NOMO-1 (cell line): Measurements from ENCODE around the gene MLST8.

Experiments
- DNase-seq, 2 experiments: peaks; one replicate each; lab custom pipeline; 2025; ENCODE audit not compliant: unreplicated experiment in 2 of 2; lab: John Stamatoyannopoulos, UW

MLST8 gene

GRCh38 chr16:2206780-2207433 is 1.7 kb downstream of the MLST8 start:
- DNase-seq = no peak

- DNase-seq = no peak
Measured at GRCh38 chr16:2207872-2208271, 2.6 kb downstream of the MLST8 start.

GRCh38 chr16:2208308-2208707 is 3.1 kb downstream of the MLST8 start:
- no peak for DNase-seq

- DNase-seq = no peak
Measured at GRCh38 chr16:2208772-2209171, 3.5 kb downstream of the MLST8 start.

- DNase-seq = no peak
Measured at GRCh38 chr16:2209258-2210008, 4.2 kb downstream of the MLST8 start.

GRCh38 chr16:2210009-2210332 is 4.7 kb downstream of the MLST8 start:
- no peak for DNase-seq

- DNase-seq = no peak
Measured at GRCh38 chr16:2210386-2211365, 5.4 kb downstream of the MLST8 start, which contains the start of gene BRICD5. Gene BRICD5, minus strand, starts transcription at chr16:2210863. Its CDS starts 30 bp downstream, at chr16:2210833.

GRCh38 chr16:2211923-2212347 is 6.7 kb downstream of the MLST8 start:
- DNase-seq = no peak

- peak; percentile 33 to 50 for DNase-seq
Measured at GRCh38 chr16:2212362-2213324, 7.4 kb downstream of the MLST8 start.

GRCh38 chr16:2213817-2214718 is 8.8 kb downstream of the MLST8 start:
- DNase-seq = peak in 1 of 2 experiments; percentile 5

- DNase-seq = no peak
Measured at GRCh38 chr16:2214719-2214968, 9.4 kb downstream of the MLST8 start, which contains the start of gene PGP. Gene PGP, minus strand, starts transcription at chr16:2214840. Its CDS starts 63 bp downstream, at chr16:2214777.

- no peak for DNase-seq
Measured at GRCh38 chr16:2216330-2216729, 11.1 kb downstream of the MLST8 start.

- DNase-seq = peak; percentile 99 to 100
Measured at GRCh38 chr16:2223221-2223941, 18.1 kb downstream of the MLST8 start, which contains the start of gene E4F1. Gene E4F1, plus strand, starts transcription at chr16:2223591. Its CDS starts 23 bp downstream, at chr16:2223614.

- peak; percentile 27 to 64 for DNase-seq
Measured at GRCh38 chr16:2223942-2224486, 18.8 kb downstream of the MLST8 start.

- DNase-seq = no peak
Measured at GRCh38 chr16:2226245-2226793, 21.1 kb downstream of the MLST8 start.

- DNase-seq = no peak
Measured at GRCh38 chr16:2226918-2227317, 21.7 kb downstream of the MLST8 start.

- no peak for DNase-seq
Measured at GRCh38 chr16:2228161-2228824, 23.0 kb downstream of the MLST8 start.
